ENCODE results near the gene ZFPL1. TPM values are rescaled to one million over a fixed set of nuclear protein-coding genes. Genes with fewer than 3 reads are reported as not detected.

The ZFPL1 gene
- total and polyA plus RNA-seq, 3 experiments from 2014 or later: 24.4 to 33.5 (median 30.8) TPM

DNA sequence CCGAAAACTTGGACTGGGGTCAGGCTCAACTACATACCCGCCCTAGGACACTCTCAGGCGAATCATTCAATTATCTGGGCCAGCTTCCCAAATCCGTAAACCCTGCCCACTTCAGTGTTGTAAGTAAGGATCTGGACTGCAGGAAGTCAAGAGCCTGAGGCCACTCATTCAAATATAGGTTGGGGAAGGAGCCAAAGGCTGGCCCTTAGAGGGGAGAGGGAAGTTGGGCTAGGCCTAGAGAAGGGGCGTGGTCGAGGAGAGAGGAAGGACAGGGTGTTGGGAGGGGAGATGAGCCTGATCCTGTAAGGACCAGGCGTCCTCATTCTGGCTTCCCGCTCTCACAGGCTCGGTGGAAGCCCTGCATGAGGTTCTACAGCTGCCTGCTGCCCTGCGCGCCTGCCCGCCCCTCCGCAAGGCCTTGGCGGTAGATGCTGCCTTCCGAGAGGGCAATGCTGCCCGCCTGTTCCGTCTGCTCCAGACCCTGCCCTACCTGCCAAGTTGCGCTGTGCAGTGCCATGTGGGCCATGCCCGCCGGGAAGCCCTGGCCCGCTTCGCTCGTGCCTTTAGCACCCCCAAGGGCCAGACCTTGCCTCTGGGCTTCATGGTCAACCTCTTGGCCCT is 40.0 kb upstream of the ZFPL1 start:
- H3K4me3 ChIP-seq (ENCODE audit: low read length): no peak overlapping the region
- H3K4me3 Mint-ChIP-seq: peak overlapping the region in 3 of 7 donors; percentile 11 to 58 (median 12)
- POLR2A ChIA-PET: no interaction called here
- H3K4me1 Mint-ChIP-seq: peaks cover 14 to 39% (median 23%) of the 10 kb centered on the region in 3 donors
- peaks cover 0 to 16% (median 0%) of the 10 kb centered on the region in 3 donors for H3K36me3 Mint-ChIP-seq
- H3K9me3 Mint-ChIP-seq: no peaks in the 10 kb centered on the region
- no peaks in the 10 kb centered on the region for H3K36me3 ChIP-seq (ENCODE audit: insufficient read depth, low read length)
- no peaks in the 10 kb centered on the region for H3K27me3 ChIP-seq (ENCODE audit: insufficient read depth, low read length, poor library complexity, severe bottlenecking)
- no peak overlapping the region for H3K27ac ChIP-seq (ENCODE audit: low read depth, low read length)
- no peaks in the 10 kb centered on the region for H3K9me3 ChIP-seq (ENCODE audit: low read length)
- peaks cover 14% of the 10 kb centered on the region for H3K4me1 ChIP-seq (ENCODE audit: insufficient read depth, low read length)
- CTCF ChIA-PET: no interaction called here
- peaks cover 0 to 4% of the 10 kb centered on the region in 2 donors for H3K27me3 Mint-ChIP-seq
- H3K27ac Mint-ChIP-seq: no peak overlapping the region
- DNase-seq: no peak

DNA sequence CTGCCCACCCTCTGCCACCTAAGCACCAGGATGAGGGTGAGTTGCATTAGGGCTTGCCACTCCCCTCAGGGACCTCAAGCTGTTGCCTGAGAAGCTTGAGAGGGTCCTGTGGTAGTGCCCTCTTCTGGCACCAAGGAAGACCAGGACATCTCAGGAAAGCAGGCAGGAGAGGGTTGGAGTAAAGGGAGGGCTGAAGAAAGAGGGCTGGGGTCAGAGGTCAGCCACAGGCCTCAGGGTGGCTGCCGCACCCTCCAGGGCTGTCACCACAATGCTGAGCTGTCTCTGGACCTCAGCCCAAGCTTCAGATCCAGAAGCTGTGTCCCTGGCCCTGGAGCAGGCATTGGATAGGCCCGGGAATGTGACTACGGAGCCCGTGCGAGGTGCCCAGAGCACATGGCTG is 39.0 kb upstream of the ZFPL1 start:
- H3K27me3 Mint-ChIP-seq: peaks cover 0 to 4% of the 10 kb centered on the region in 2 donors
- Histone ChIP-seq H3K4me1 (ENCODE audit: insufficient read depth, low read length) (peaks cover 13% of the 10 kb centered on the region), H3K36me3 (ENCODE audit: insufficient read depth, low read length) (no peaks in the 10 kb centered on the region), H3K27me3 (ENCODE audit: insufficient read depth, low read length, poor library complexity, severe bottlenecking) (no peaks in the 10 kb centered on the region), H3K4me3 (ENCODE audit: low read length) (no peak overlapping the region), H3K27ac (ENCODE audit: low read depth, low read length) (no peak overlapping the region), H3K9me3 (ENCODE audit: low read length) (no peaks in the 10 kb centered on the region)
- peaks cover 14 to 39% (median 23%) of the 10 kb centered on the region in 3 donors for H3K4me1 Mint-ChIP-seq
- POLR2A ChIA-PET: interaction anchor here (0.8 kb wide), 1 partner anchor 18 kb away, joined by 3 read pairs; no protein-coding TSS in a partner anchor
- H3K27ac Mint-ChIP-seq: no peak overlapping the region
- peaks cover 0 to 16% (median 0%) of the 10 kb centered on the region in 3 donors for H3K36me3 Mint-ChIP-seq
- H3K4me3 Mint-ChIP-seq: peak overlapping the region in 1 of 7 donors; percentile 74
- CTCF ChIA-PET: no interaction called here
- DNase-seq: no peak
- no peaks in the 10 kb centered on the region for H3K9me3 Mint-ChIP-seq

DNA sequence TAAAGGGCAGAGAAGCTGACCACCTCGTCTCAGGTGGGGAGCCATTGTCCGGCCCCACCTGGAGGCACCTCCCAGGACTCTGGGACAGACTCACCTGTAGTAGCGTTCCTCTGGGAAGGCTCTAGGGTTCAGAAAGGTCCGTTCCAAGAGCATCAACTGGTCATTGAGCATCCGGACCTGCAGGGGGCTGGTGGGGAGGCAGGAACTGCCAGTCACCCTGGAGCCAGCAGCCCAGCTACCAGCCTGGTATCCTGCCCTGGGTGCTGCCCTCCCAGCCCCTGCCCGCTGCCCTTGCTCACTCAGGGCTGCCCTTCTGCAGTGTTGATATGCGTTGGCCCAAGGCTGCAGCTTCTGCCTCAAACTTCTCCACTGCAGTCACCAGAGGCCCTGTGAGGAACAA is 38.3 kb upstream of the ZFPL1 start:
- Mint-ChIP-seq H3K9me3 (no peaks in the 10 kb centered on the region), H3K4me3 (no peak overlapping the region), H3K36me3 (peaks cover 0 to 16% (median 0%) of the 10 kb centered on the region in 3 donors), H3K4me1 (peaks cover 11 to 35% (median 19%) of the 10 kb centered on the region in 3 donors), H3K27ac (no peak overlapping the region), H3K27me3 (peaks cover 0 to 4% of the 10 kb centered on the region in 2 donors)
- ChIA-PET CTCF (interaction anchor here (1.0 kb wide), 1 partner anchor 34 kb away, joined by 3 read pairs; no protein-coding TSS in a partner anchor), POLR2A (interaction anchor here (0.8 kb wide), 1 partner anchor 19 kb away, joined by 3 read pairs; no protein-coding TSS in a partner anchor)
- H3K4me1 ChIP-seq (ENCODE audit: insufficient read depth, low read length): peaks cover 7% of the 10 kb centered on the region
- H3K27ac ChIP-seq (ENCODE audit: low read depth, low read length): no peak overlapping the region
- H3K36me3 ChIP-seq (ENCODE audit: insufficient read depth, low read length): no peaks in the 10 kb centered on the region
- no peak overlapping the region for H3K4me3 ChIP-seq (ENCODE audit: low read length)
- H3K9me3 ChIP-seq (ENCODE audit: low read length): no peaks in the 10 kb centered on the region
- DNase-seq: no peak
- H3K27me3 ChIP-seq (ENCODE audit: insufficient read depth, low read length, poor library complexity, severe bottlenecking): no peaks in the 10 kb centered on the region

DNA sequence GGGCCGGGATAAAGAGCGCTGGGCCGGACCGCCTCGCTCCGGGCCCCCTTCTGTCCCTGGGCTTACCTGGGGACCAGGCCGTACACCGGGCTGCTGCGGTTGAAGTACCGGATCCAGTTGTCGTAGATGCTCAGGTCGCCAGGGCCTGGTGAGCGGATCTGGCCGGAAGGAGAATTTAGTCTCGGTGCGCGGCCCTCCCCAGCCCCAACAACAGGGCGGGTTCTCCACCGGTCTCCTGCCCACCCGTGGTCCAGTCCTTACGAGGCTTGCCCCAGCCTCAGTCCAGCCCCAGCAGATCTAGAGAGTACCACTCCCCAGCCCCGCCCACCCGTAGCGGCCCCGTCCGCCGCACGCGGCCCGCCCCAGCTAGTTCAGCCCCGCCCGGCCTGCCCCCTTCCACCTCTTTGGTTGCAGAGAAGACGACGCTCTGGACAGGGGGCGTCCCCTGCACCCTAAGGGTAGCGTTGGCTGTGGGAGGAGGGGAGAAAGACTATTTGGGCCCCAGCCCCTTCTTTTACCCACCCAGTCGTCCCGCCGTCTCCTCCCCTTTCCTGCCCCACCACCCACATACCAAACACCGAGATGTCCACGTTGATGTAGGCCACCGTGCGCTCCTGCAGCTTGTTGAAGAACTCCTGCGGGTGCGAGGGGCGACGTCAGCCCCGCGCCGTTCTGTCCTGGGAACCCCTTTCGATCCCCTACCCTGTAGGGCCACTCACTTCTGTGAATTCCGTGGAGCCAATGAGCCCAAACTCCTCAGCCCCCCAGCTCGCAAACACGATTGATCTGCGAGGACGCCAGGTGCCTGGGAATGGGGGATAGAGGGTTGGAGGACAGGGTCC is 36.2 kb upstream of the ZFPL1 start:
- POLR2A ChIA-PET: no interaction called here
- peak overlapping the region; percentile 24 to 91 (median 77) for H3K27ac Mint-ChIP-seq
- Histone ChIP-seq H3K9me3 (ENCODE audit: low read length) (no peaks in the 10 kb centered on the region), H3K4me3 (ENCODE audit: low read length) (peak overlapping the region; percentile 30), H3K27me3 (ENCODE audit: insufficient read depth, low read length, poor library complexity, severe bottlenecking) (no peaks in the 10 kb centered on the region), H3K4me1 (ENCODE audit: insufficient read depth, low read length) (peaks cover 6% of the 10 kb centered on the region), H3K36me3 (ENCODE audit: insufficient read depth, low read length) (no peaks in the 10 kb centered on the region), H3K27ac (ENCODE audit: low read depth, low read length) (no peak overlapping the region)
- peak overlapping the region; percentile 73 to 89 (median 85) for H3K4me3 Mint-ChIP-seq
- H3K9me3 Mint-ChIP-seq: no peaks in the 10 kb centered on the region
- peaks cover 0 to 12% (median 0%) of the 10 kb centered on the region in 3 donors for H3K36me3 Mint-ChIP-seq
- CTCF ChIA-PET: interaction anchor here (0.8 to 1.7 kb wide), 2 partner anchors 21 to 35 kb away, joined by 3 to 4 read pairs; partner anchors contain the start of gene SNX15
- DNase-seq: peak in 1 of 5 donors; percentile 56
- H3K4me1 Mint-ChIP-seq: peaks cover 5 to 23% (median 10%) of the 10 kb centered on the region in 3 donors
- H3K27me3 Mint-ChIP-seq: peaks cover 0 to 4% of the 10 kb centered on the region in 2 donors

DNA sequence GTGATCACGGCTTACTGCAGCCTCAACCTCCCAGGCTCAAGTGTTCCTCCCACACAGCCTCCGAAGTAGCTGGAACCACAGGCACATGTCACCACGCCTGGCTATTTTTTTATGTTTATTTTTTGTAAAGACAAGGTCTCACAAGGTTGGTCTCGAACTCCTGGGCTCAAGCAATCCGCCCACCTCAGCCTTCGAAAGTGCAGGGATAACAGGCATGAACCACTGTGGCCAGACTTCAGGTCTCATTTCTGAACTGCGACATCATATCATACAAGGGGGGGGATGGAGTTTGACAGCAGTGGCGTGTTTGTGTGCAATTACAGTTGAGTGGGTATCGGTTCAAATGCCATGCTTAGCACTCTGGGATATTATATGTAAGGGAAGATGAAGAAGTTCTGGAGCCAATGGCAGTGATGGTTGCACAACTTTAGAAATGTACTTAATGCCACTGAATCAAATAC is 32.6 kb upstream of the ZFPL1 start:
- peaks cover 18% of the 10 kb centered on the region for H3K4me1 ChIP-seq (ENCODE audit: insufficient read depth, low read length)
- peaks cover 13 to 28% (median 15%) of the 10 kb centered on the region in 3 donors for H3K4me1 Mint-ChIP-seq
- POLR2A ChIA-PET: no interaction called here
- H3K4me3 ChIP-seq (ENCODE audit: low read length): no peak overlapping the region
- no peaks in the 10 kb centered on the region for H3K9me3 ChIP-seq (ENCODE audit: low read length)
- H3K9me3 Mint-ChIP-seq: no peaks in the 10 kb centered on the region
- H3K4me3 Mint-ChIP-seq: no peak overlapping the region
- CTCF ChIA-PET: interaction anchor here (0.7 kb wide), 1 partner anchor 35 kb away, joined by 3 read pairs; no protein-coding TSS in a partner anchor
- H3K27me3 ChIP-seq (ENCODE audit: insufficient read depth, low read length, poor library complexity, severe bottlenecking): no peaks in the 10 kb centered on the region
- H3K36me3 Mint-ChIP-seq: peaks cover 0 to under 1% (median 0%) of the 10 kb centered on the region in 3 donors
- no peaks in the 10 kb centered on the region for H3K36me3 ChIP-seq (ENCODE audit: insufficient read depth, low read length)
- DNase-seq: no peak
- peak overlapping the region in 1 of 8 donors; percentile 77 for H3K27ac Mint-ChIP-seq
- no peak overlapping the region for H3K27ac ChIP-seq (ENCODE audit: low read depth, low read length)
- peaks cover 0 to 4% of the 10 kb centered on the region in 2 donors for H3K27me3 Mint-ChIP-seq

DNA sequence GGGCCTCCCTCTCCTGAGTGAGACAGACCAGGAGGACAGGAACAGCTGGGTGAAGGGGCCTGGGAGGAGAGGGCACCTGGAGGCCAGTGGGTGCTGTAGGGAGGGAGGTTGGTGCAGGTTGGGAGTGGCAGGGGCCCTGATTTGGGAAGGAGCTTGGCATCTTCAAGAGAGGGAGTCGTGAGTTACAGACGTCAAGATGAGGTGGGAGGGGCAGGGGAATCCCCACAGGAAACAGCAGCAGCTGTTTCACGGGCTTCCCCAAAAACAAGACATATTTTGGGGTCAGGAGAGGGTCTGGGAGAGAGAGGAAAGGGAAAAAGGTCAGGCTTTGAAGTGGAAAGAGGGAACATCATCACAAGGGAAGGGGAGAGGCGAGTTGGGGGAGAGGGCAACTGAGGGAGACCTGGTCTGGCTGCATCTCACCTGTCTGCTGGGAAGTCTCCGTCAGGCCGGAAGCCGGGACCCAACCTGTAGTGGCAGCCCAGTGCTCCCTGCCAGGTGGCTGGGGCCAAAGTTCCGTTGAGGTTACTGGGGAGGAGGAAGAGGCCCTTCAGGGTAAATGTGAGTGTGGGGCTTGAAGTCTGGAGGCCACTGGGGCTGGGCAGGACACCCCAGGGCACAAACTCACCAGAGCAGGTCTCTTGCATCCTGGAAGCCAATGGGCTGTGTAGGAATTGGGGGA is 30.1 kb upstream of the ZFPL1 start:
- peak overlapping the region in 6 of 7 donors; percentile 1 to 76 (median 56) for H3K4me3 Mint-ChIP-seq
- H3K4me1 ChIP-seq (ENCODE audit: insufficient read depth, low read length): peaks cover 12% of the 10 kb centered on the region
- H3K9me3 Mint-ChIP-seq: no peaks in the 10 kb centered on the region
- DNase-seq: peak in 1 of 5 donors; percentile 25
- no peaks in the 10 kb centered on the region for H3K9me3 ChIP-seq (ENCODE audit: low read length)
- no peaks in the 10 kb centered on the region for H3K36me3 Mint-ChIP-seq
- no peaks in the 10 kb centered on the region for H3K36me3 ChIP-seq (ENCODE audit: insufficient read depth, low read length)
- no peaks in the 10 kb centered on the region for H3K27me3 Mint-ChIP-seq
- no peak overlapping the region for H3K4me3 ChIP-seq (ENCODE audit: low read length)
- ChIA-PET CTCF (no interaction called here), POLR2A (no interaction called here)
- H3K27ac ChIP-seq (ENCODE audit: low read depth, low read length): no peak overlapping the region
- no peaks in the 10 kb centered on the region for H3K27me3 ChIP-seq (ENCODE audit: insufficient read depth, low read length, poor library complexity, severe bottlenecking)
- peaks cover 8 to 12% (median 9%) of the 10 kb centered on the region in 3 donors for H3K4me1 Mint-ChIP-seq
- H3K27ac Mint-ChIP-seq: peak overlapping the region; percentile 21 to 92 (median 78)

DNA sequence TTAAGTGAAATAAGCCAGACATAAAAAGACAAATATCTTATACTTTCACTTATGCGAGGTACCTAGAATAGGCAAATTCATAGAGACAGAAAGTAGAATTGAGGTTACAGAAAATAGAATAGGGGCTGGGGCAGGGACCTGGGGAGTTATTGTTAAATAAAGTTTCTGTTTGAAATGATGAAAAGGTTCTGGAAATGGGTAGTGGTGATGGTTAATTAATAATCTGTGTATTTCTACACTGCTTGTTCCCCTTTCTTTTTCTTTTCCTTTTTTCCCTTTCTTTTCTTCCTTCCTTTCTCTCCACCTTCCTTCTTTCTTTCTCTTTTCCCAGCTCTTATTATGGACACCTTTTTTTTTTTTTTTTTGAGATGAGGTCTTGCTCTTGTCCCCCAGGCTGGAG is 28.5 kb upstream of the ZFPL1 start:
- H3K27me3 ChIP-seq (ENCODE audit: insufficient read depth, low read length, poor library complexity, severe bottlenecking): no peaks in the 10 kb centered on the region
- H3K4me3 Mint-ChIP-seq: no peak overlapping the region
- CTCF ChIA-PET: no interaction called here
- no peaks in the 10 kb centered on the region for H3K27me3 Mint-ChIP-seq
- H3K9me3 Mint-ChIP-seq: no peaks in the 10 kb centered on the region
- peaks cover 12% of the 10 kb centered on the region for H3K4me1 ChIP-seq (ENCODE audit: insufficient read depth, low read length)
- H3K27ac ChIP-seq (ENCODE audit: low read depth, low read length): no peak overlapping the region
- H3K9me3 ChIP-seq (ENCODE audit: low read length): no peaks in the 10 kb centered on the region
- H3K27ac Mint-ChIP-seq: peak overlapping the region in 1 of 8 donors; percentile 71
- DNase-seq: no peak
- H3K4me3 ChIP-seq (ENCODE audit: low read length): no peak overlapping the region
- POLR2A ChIA-PET: no interaction called here
- no peaks in the 10 kb centered on the region for H3K36me3 Mint-ChIP-seq
- no peaks in the 10 kb centered on the region for H3K36me3 ChIP-seq (ENCODE audit: insufficient read depth, low read length)
- peaks cover 8 to 12% (median 9%) of the 10 kb centered on the region in 3 donors for H3K4me1 Mint-ChIP-seq

Measured in CD8-positive, alpha-beta memory T cell (primary cell).